Ovary (tissue), 9 donors: ENCODE results near the gene SLC35B3. TPM values are rescaled to one million over a fixed set of nuclear protein-coding genes. Genes with fewer than 3 reads are reported as not detected.

Source experiments
- DNase-seq, 5 donors: peaks; one replicate each; pipeline ENCODE4 v3.0.0-alpha.2; 2019 to 2020
- H3K27ac ChIP-seq, 2 donors: fragments of 200-600 bp; one replicate each; pipeline versions ENCODE4 v1.5.1 to v1.8.0; 2019 to 2022
- H3K27me3 ChIP-seq: fragments of 200-600 bp; one replicate; pipeline ENCODE4 v1.8.0; 2022
- H3K36me3 ChIP-seq: fragments of 200-600 bp; sonication (generic); one replicate; pipeline ENCODE4 v1.5.1; 2019
- H3K4me1 ChIP-seq: one replicate; pipeline ENCODE4 v1.8.1; 2013; ENCODE audit warnings: mild to moderate bottlenecking, moderate library complexity; ENCODE audit not compliant: insufficient read depth
- H3K4me3 ChIP-seq: fragments of 200-600 bp; sonication (generic); one replicate; pipeline ENCODE4 v1.5.1; 2017
- H3K9me3 ChIP-seq, 2 donors: fragments of 200-600 bp in 1 of 2; sonication (generic) in 1 of 2; one replicate each; pipeline versions ENCODE4 v1.5.1 to v1.8.1; 2013 to 2019; ENCODE audit warnings: mild to moderate bottlenecking in 1 of 2, moderate library complexity in 1 of 2
- CTCF ChIP-seq, 3 donors: fragments of 450-650 bp in 2 of 3; fragments of 200-600 bp in 1 of 3; IDR thresholded peaks; one replicate each; pipeline versions ENCODE4 v1.5.1 to v1.8.0; 2016 to 2022; ENCODE audit warnings: antibody characterized with exemption in 3 of 3, mild to moderate bottlenecking in 1 of 3
- EP300 ChIP-seq: sonication (generic); formaldehyde crosslinking; IDR thresholded peaks from one replicate; pipeline ENCODE4 v1.6.1; 2017; ENCODE audit warnings: antibody characterized with exemption
- POLR2A ChIP-seq: fragments of 450-650 bp; IDR thresholded peaks from one replicate; pipeline ENCODE4 v1.6.1; 2017; ENCODE audit warnings: antibody characterized with exemption, mild to moderate bottlenecking, moderate library complexity
- WGBS, 3 donors: extraction: QIAGEN DNeasy Blood & Tissue Kit in 1 of 3; methylation state at CpG; one replicate each; pipeline versions ENCODE4 v1.1.5 to v1.1.7; 2013 to 2017; 5-methylcytosine and 5-hydroxymethylcytosine counted together
- intact Hi-C, 4 donors: fragments of 100-400 bp; cut with DNase I; formaldehyde crosslinking; loops; one replicate each; pipeline versions ENCODE4 v1.11.0 to v1.15.1; 2022 to 2023
- polyA plus RNA-seq, 2 donors: library from polyadenylated mRNA; stranded (reverse); fragments of 200-250 nt in 1 of 2; fragments of 350-450 nt in 1 of 2; fragmentation: Illumina TruSeq in 1 of 2; extraction: RNeasy Lipid Tissue Mini Kit (QIAGEN cat#74804) in 1 of 2; gene quantifications; one replicate each; pipeline ENCODE4 v1.2.3, GENCODE V29; 2013 to 2014
- total RNA-seq, 7 donors: library from RNA; depleted of rRNA in 2 of 7; stranded (reverse); fragments of >200 nt in 2 of 7; fragmentation: NEBNext Ultra II Directional in 3 of 7; extraction: Animal tissue kit (Norgen Biotek cat#: 25700) in 3 of 7; gene quantifications; one replicate each; pipeline versions ENCODE4 v1.1.0 to v1.2.4, GENCODE V29; 2016 to 2023
- donor health status: DM: no; HTN: no; CAD: no; lungs with moderate emphysema.
- donor health status: DM: no; HTN: no; CAD: no.
- donor health status: Bipolar disorder and iron deficiency.
- donor health status: DM: yes; HTN: yes; CAD: no.
- donor health status: DM: no; HTN: no; CAD: no.
- donor health status: DM: yes; HTN: yes; CAD: no.

The SLC35B3 gene
- total and polyA plus RNA-seq, 9 donors = 4.6 to 15.5 (median 9.9) TPM

GRCh38 chr6:8382434-8382833 is 52.9 kb downstream of the SLC35B3 start:
- Histone ChIP-seq H3K9me3 (no peaks in the 10 kb centered on the region), H3K4me3 (no peak overlapping the region), H3K27me3 (no peaks in the 10 kb centered on the region), H3K27ac (no peak overlapping the region), H3K4me1 (no peaks in the 10 kb centered on the region), H3K36me3 (no peaks in the 10 kb centered on the region)
- 37 to 45% (median 41%) methylated on average over 1 of the region's 1 CpG for WGBS, 3 donors
- TF ChIP-seq POLR2A = no peak
- intact Hi-C loops = no loop called here
- DNase-seq = no peak

- intact Hi-C loops = no loop called here
- Histone ChIP-seq H3K27me3 (no peaks in the 10 kb centered on the region), H3K9me3 (no peaks in the 10 kb centered on the region), H3K4me3 (no peak overlapping the region), H3K27ac (no peak overlapping the region), H3K36me3 (no peaks in the 10 kb centered on the region), H3K4me1 (no peaks in the 10 kb centered on the region)
- TF ChIP-seq EP300 = no peak
- TF ChIP-seq POLR2A = no peak
- no peak for TF ChIP-seq CTCF (IDR thresholded peaks at IDR 0.05)
- WGBS, 3 donors = 74 to 81% (median 75%) methylated on average over 4 of the region's 4 CpGs
- no peak for DNase-seq
Observed at GRCh38 chr6:8375916-8376315, 59.4 kb downstream of the SLC35B3 start.
